ENCODE measurements around the gene SH3BP5L.
A peak's percentile ranks its signal among the peaks of the same experiment; 100 is the strongest.
"Not testable (repeated sequence)": the region's sequence is repeated elsewhere in the genome, so short reads cannot be mapped to it uniquely, and the experiment has no call there.

Gene SH3BP5L

GRCh38 chr1:248808876-248809275, 16.8 kb downstream of the SH3BP5L start:
- DNase-seq = no peak

- peak; percentile 18 for DNase-seq
Measured at GRCh38 chr1:248807067-248807737, 18.5 kb downstream of the SH3BP5L start.

- DNase-seq = no peak
Measured at GRCh38 chr1:248805876-248806275, 19.8 kb downstream of the SH3BP5L start.

- no peak for DNase-seq
Measured at GRCh38 chr1:248804771-248805681, 20.7 kb downstream of the SH3BP5L start.

GRCh38 chr1:248803501-248803900, 22.2 kb downstream of the SH3BP5L start:
- DNase-seq = not testable (repeated sequence)

- no peak for DNase-seq
Measured at GRCh38 chr1:248802454-248802853, 23.3 kb downstream of the SH3BP5L start.

- no peak for DNase-seq
Measured at GRCh38 chr1:248800459-248800858, 25.3 kb downstream of the SH3BP5L start.

- no peak for DNase-seq
Measured at GRCh38 chr1:248798791-248799190, 26.9 kb downstream of the SH3BP5L start.

- not testable (repeated sequence) for DNase-seq
Measured at GRCh38 chr1:248794663-248795062, 31.1 kb downstream of the SH3BP5L start.

GRCh38 chr1:248793592-248793991, 32.1 kb downstream of the SH3BP5L start:
- DNase-seq = no peak

- no peak for DNase-seq
Measured at GRCh38 chr1:248792342-248792741, 33.4 kb downstream of the SH3BP5L start.

- no peak for DNase-seq
Measured at GRCh38 chr1:248791010-248791409, 34.7 kb downstream of the SH3BP5L start.

- no peak for DNase-seq
Measured at GRCh38 chr1:248790456-248790855, 35.3 kb downstream of the SH3BP5L start.

GRCh38 chr1:248789337-248789736, 36.4 kb downstream of the SH3BP5L start:
- not testable (repeated sequence) for DNase-seq

GRCh38 chr1:248788327-248788726, 37.4 kb downstream of the SH3BP5L start:
- DNase-seq = no peak

GRCh38 chr1:248787430-248787829, 38.3 kb downstream of the SH3BP5L start:
- no peak for DNase-seq

GRCh38 chr1:248786156-248786555, 39.6 kb downstream of the SH3BP5L start:
- DNase-seq = no peak

GRCh38 chr1:248783367-248783766, 42.3 kb downstream of the SH3BP5L start:
- no peak for DNase-seq

- no peak for DNase-seq
Measured at GRCh38 chr1:248782416-248783141, 43.1 kb downstream of the SH3BP5L start.

GRCh38 chr1:248779350-248779749, 46.4 kb downstream of the SH3BP5L start:
- no peak for DNase-seq

GRCh38 chr1:248778906-248779305, 46.8 kb downstream of the SH3BP5L start:
- no peak for DNase-seq

GRCh38 chr1:248776991-248777390, 48.7 kb downstream of the SH3BP5L start:
- no peak for DNase-seq

GRCh38 chr1:248775441-248775840, 50.3 kb downstream of the SH3BP5L start:
- DNase-seq = no peak

All from NCI-H510A treated with DMSO at 0.1 percent for 48 hours (cell line).